ENCODE data around the gene MTARC2.
"Not testable (repeated sequence)": the region's sequence is repeated elsewhere in the genome, so short reads cannot be mapped to it uniquely, and the experiment has no call there.

MTARC2 gene

DNA sequence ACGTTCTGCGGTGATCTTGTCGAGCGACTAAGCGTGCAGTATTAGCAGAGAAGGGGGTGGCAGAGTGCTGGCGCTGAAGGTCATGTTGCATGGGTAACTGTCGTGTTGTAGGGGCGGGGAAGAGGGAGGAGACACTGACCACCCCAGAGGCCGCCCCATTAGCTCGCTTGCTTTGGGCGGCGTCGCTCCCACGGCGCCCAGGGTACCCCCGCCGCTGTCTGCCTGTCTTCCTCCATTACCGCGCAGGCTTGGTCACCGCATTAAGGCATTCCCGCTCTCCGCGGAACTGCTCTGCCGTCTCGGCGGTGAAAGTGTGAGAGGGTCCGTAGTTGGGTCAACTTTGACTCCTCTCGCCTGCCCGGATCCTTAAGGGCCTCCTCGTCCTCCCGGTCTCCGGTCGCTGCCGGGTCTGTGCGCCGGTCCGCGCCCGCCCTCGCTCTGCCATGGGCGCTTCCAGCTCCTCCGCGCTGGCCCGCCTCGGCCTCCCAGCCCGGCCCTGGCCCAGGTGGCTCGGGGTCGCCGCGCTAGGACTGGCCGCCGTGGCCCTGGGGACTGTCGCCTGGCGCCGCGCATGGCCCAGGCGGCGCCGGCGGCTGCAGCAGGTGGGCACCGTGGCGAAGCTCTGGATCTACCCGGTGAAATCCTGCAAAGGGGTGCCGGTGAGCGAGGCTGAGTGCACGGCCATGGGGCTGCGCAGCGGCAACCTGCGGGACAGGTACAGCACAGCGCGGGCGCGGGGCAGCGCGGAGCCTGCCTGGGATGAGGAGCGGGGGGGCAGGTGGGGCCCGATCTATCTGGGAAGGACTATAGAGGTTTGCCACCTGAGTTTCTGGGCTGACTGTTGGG, at the start of gene MTARC2:
Gene MTARC2, plus strand, starts transcription at position 234 of the 846 bp plus-strand sequence. Its CDS starts 210 bp downstream, at position 444.
- in situ Hi-C loops (cut with MboI; ENCODE audit: low sequenced_read_pairs): no loop called here

DNA sequence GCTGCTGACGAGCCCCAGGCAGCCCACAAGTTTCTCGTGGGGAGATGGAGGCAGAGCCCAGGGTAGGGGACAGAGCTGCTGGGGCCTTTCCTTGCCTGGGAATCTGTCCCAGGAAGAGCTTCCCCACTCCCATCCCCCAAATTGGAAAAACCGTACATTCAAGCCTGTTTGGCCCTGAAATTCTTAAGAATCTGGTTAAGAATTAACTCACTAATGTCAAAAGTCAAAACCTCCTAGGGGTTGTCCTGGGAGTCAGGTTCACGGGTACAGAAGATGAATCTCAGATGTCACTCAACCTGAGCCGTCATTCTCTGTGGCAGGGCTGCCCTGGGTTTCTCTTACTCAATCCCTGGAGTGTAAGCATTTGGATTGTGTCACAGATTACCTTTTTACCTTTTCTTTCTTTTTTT, 49.5 kb upstream of the MTARC2 start:
- in situ Hi-C loops (cut with MboI; ENCODE audit: low sequenced_read_pairs): no loop called here

DNA sequence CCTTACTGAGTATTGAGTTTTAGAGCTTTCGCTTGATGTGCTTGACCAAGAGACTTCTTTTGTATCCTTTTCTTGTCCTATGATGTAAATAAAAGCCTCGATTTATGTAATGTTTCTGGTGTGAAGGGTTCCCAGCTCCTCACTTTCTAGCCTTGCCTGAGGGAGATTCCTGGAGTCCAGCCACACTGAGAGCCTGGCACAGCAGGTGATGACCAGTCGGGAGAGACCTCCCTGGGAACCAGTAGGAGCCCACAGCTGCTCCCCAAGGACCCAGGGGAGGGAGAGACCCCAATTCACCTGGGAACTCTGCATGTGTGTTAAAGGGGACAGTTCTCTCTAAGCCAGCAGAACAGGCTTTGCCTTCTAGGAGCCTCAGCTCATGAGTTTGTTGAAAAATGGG, 49.1 kb upstream of the MTARC2 start:
- in situ Hi-C loops (cut with MboI; ENCODE audit: low sequenced_read_pairs): no loop called here

DNA sequence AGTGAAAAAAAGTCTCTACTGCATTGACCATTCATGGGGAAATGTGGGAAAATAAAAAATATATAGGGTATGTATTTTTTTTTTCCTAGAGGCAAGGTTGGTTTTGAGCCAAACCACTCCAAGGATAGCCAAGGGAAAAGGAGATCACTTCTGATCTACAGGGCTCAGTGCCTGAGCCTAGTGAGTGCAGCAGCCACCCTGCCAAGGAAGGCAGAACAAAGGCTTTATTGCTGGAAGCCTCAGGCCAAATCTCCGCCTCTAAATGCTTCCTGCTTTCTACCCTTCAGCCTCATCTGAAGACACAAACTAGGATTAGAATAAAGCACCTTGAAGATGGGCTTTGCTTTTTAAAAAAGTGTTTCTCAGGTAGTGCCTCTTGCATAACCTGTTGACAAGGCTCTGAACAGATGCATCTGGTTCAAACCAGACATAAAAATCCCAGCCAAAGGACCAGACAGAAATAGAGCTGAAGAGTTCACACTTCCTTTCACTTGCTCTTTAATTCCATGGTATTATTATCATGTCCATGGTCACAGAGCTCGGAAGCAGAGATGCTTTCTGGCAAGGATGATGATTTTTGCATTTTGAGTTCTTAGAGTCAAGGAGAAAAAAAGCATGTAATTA, 47.5 kb upstream of the MTARC2 start:
- in situ Hi-C loops (cut with MboI; ENCODE audit: low sequenced_read_pairs): no loop called here

DNA sequence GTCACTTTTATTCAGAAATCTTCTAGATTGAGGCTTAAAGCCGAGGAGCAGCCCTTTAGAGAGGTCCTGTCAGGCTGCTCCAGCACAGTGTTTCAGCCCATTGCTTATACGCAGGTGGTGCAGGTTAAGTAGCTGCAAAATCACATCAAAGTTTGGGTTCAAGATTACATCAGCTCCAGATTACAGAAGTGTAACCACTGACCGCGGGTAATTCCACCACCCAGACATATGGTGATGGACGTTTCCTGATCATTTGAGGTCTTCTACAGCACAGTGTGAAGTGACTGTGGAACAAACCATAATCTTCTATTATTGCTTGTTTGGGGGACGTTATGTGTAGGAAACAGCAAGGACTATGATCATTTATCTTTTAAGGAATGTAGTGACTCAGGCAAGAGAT, 46.1 kb upstream of the MTARC2 start:
- in situ Hi-C loops (cut with MboI; ENCODE audit: low sequenced_read_pairs): no loop called here

DNA sequence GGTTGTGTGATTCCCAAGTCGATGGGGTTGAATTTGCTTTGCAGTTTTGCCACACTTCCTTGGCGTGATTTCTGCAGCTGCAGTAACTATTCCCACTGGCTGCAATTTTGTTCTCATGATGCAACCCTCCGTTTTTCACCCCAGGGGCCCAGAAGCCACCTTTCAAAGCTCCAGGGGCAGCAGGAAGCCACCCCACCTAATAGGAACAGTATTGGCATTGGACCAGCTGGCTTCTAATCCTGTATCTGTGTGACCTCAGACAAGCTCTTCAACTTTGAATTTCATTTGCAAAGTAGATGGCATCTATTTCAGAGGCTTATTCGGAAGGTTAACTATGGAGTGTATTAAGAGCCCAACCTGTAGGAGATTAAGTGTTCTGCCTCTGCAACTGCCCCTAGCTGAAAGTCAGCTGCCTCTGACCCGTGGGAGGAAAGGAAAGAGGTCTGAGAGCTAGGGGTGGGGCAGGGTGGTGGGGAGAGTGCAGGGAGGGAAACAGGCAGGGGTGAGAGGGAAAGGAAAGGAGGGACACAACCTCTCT, 45.3 kb upstream of the MTARC2 start:
- in situ Hi-C loops (cut with MboI; ENCODE audit: low sequenced_read_pairs): no loop called here

DNA sequence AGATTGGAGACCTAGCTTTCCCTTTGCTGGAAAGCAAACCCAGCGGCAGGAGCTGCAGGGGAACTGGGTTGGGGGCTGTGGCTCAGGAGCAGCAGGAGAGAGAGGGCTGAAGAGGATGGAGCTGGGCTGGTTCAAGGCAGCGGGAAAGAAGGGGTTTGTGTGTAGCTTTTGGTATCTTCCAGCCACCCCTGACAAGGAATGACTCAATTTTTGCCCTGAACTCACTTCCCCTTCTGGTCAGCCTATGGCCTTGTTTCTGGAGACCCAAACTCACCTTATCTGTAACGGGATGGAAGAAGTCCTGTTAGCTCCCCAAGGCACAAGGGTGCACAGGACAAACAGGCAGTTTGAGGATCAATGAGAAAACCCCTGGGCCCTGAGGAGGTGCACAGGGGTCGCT, 44.8 kb upstream of the MTARC2 start:
- in situ Hi-C loops (cut with MboI; ENCODE audit: low sequenced_read_pairs): no loop called here

DNA sequence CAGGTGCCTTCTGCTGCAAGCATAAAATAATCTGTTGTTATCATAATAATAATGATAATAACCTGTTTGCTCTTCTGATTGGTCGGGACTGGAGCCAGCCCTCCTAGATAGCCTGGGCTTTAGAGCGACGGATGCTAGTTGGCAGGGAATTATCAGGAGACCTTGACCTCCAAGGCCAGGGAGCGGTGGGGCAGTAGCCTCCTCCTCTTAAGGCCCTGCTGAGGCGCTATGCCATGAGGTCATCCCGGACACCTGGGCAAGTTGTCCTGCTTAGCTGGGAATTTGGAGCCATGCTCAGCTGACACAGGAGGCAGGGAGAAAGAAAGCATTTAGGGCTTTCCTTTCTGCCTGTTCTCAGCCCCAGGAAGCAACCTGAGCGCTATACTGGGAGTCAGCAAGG, 42.3 kb upstream of the MTARC2 start:
- in situ Hi-C loops (cut with MboI; ENCODE audit: low sequenced_read_pairs): no loop called here

DNA sequence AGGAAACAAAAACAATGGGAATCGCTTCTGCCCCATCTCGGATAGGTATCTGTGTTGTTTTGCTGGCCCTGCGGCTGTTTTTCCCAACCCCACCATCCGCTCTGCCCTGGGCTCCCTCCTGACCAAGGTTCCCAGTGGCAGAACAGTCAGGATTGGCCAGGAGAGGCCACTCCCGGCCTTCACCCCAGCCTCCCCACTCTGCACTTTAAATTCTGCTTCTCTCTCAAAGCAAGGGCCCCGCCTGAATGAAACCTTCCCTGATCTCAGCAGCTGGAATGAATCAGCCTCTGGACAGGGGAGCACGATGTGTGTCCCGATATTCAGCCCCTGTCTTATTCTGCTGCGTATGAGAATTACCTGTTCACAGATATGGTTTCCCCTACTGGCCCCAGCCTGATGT, 41.6 kb upstream of the MTARC2 start:
- in situ Hi-C loops (cut with MboI; ENCODE audit: low sequenced_read_pairs): no loop called here

DNA sequence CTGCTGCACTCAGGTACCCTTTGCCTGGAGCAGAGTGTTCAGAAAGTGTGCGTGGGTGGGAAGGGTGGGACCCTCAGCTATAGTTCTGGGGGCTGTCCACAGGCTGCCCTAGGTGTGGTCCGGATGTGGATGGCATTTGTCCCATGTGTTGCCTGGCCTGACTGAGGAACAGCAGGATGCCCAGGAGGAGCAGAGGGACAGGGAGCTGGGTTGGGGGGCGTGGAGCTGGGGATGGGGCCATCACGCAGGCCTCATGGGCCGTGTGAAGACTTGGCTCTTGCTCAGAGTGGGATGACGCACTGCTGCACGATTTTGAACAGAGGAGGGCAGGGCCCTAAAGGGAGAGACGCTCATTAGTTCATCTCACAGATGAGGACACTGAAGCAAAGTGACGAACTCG, 41.0 kb upstream of the MTARC2 start:
- in situ Hi-C loops (cut with MboI; ENCODE audit: low sequenced_read_pairs): no loop called here

DNA sequence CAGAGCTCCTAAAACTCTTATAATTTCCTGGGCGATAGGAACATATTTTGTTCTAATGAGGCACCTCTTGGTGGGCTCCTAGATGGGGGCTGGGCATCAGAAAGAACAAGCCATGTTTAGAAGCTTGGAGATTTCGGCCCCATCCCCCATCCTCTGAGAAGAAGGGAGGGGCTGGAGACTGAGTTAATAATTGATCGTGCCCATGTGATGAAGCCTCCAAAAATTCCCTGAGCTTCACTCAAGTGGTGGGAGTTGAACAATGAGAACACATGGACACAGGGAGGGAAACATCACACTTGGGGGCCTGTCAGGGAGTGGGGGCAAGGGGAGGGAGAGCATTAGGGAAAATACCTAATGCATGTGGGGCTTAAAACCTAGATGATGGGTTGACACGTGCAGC, 39.9 kb upstream of the MTARC2 start:
- in situ Hi-C loops (cut with MboI; ENCODE audit: low sequenced_read_pairs): no loop called here

DNA sequence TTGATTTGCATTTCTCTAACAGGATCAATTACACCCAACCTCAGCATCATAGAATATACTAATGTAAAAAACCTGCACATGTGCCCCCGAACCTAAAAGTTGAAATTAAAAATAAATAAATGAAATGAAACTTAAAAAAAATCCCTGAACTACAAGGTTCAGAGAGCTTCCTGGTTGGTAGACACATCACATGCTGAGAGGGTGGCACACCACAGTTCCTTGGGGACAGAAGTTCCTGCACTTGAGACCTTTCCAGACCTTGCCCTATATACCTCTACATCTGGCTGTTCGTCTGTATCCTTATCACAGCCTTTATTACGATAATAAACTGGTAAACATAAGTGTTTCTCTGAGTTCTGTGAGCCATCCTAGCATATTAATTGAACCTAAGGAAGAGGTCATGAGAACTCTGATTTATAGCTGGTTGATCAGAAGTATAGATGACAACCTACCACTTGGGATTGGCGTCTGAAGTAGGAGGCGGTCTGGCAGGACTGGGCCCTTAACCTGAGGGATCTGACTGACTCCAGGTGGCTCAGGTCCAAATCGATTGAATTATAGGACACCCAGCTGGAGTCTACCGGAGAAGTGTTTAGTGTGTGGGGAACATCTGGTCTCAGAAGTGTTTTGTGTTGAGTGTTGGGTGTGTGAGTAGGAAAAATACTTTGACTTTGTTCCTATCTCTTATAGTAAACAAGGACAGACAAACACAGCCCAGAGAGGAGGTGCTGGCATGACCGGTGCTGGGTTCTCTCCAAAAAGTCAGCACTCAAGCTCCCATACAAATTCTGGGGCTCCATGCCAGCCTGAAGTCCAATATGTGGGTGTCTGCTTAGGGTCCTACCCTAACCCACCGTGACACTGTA, 39.0 kb upstream of the MTARC2 start:
- in situ Hi-C loops (cut with MboI; ENCODE audit: low sequenced_read_pairs): no loop called here

DNA sequence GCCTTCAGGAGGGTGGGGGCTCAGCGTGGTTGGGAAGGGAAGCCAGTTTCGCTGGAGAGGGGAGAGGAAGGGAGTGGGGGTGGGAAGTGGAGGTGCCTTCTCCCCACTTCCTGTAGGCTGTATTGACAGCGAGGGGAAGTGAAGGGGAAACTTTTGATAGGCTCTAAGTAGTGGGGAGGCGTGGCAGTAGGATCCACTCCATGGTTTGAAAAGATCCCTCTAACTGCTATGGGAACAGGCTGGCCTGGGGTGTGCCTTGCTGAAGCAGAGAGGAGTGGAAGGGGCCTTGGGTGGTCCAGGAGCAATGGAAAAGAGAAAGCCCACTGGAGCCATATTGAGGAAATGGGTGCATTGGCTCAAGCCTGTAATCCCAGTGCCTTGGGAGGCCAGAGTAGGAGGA, 37.8 kb upstream of the MTARC2 start:
- in situ Hi-C loops (cut with MboI; ENCODE audit: low sequenced_read_pairs): no loop called here

DNA sequence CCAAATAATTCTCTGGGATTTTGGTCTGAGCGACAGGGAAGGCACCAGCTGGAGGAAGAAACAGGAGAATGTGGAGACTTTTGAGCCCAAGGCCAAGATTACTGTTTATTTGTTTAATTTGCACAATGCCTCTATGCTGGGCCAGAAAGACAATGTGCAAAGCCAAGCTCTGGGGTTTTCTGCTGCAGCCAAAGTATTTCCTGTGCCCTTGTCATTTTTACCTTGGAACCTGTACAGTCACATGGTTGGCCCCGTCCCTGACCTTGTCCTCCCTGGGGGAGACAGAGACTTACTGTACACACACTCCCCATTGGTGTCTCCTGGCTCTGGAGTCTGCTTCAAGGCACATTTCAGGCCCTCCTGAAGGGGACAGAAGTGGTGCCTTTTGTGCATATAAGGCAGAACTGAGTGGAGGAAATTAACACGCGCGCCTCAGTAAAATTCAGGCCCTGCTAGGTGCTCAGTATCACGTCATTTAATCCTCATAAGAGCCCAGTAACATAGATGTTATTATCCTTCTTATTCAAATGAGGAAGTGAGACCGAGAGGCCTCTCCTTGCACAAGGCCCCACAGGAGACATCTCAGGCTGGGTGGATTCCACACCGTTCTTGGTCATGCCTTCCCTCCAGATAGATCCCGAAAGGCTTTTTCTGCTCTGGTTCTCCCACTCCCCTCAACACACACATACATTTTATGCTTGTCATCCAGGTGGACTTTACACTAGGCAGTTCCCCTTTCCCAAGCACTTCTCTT, 36.9 kb upstream of the MTARC2 start:
- in situ Hi-C loops (cut with MboI; ENCODE audit: low sequenced_read_pairs): no loop called here

DNA sequence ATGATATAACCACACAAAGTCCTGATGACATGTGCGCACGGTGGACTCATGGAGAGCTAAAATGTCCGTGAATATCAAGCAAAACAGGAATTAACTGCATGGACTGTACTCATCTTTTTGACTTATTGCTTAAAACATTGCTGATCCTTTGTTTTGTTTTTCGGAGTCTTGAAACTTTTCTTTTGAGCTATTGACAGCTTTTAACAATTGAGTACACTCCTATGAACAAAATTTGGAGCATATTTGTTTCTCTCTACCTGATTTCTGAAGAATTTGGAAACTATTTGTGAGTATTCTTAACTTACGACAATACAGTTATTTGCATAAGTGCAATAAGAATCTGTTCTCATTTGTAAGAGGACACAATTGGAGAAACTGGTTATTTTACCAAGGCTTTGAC, 32.1 kb upstream of the MTARC2 start:
- in situ Hi-C loops (cut with MboI; ENCODE audit: low sequenced_read_pairs): not testable (repeated sequence)

DNA sequence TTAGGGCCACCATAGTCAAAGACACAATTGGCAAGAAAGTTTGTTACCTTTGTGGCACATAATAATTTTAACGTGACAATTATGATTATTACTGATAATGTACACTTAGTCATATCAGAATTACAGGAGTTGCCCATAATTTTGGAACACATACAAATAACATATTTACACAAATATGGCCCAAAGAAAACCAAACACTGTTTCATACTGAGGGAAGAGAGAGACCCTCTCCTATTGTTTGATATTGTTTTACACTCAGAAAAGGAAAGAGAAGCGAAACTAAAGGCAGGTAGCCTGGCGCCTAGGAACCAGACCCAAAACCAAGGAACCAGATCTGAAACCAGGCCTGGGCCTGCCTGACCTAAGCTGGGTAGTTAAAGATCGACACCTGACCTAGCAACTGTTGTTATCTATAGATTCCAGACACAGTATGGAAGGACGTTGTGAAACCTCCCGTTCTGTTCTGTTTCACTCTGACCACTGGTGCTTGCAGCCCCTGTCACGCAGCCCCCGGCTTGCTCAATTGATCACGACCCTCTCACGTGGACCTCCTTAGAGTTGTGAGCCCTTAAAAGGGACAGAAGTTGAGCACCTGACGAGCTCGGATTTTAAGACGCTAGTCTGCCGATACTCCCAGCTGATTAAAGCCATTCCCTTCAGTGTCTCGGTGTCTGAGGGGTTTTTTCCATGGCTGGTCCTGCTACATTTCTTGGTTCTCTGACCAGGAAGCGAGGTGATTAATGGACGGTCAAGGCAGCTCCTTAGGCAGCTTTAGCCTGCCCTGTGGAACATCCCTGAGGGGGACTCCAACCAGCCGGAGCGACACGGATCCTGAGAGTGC, 30.1 kb upstream of the MTARC2 start:
- in situ Hi-C loops (cut with MboI; ENCODE audit: low sequenced_read_pairs): no loop called here

DNA sequence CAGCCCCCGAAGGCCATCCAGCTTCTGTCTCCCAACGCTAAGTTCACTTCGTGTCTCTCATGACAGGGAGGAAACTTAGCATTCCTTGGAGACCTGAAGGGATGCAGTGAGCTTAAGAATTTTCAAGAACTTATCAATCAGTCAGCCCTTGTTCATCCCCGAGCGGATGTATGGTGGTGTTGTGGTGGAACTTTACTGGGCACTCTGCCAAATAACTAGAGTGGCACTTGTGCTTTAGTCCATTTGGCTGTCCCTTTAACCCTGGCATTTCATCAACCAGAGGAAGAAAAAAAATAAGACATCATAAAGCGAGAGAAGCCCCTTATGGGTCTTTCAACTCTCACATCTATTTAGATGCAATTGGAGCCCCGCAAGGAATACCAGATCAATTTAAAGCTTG, 26.9 kb upstream of the MTARC2 start:
- in situ Hi-C loops (cut with MboI; ENCODE audit: low sequenced_read_pairs): not testable (repeated sequence)

DNA sequence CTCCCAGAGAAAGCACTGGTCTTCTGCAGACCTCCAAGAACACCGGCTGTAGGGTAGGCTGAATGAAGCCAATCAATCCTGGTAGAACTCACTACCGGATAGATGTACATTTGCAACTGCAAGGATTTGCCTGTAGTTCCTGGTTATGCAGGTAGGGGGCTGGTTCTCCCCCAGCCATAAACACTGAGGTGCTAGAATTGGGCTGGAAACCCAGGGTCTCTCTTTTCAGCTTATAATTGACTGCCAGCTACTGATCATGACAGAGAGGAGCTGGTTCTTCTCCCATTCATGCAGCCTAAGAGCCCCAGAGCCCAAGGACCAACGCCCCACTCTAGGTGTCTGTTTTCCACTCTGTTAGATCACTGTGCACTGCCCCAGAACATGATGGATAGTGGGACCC, 21.5 kb upstream of the MTARC2 start:
- in situ Hi-C loops (cut with MboI; ENCODE audit: low sequenced_read_pairs): no loop called here

DNA sequence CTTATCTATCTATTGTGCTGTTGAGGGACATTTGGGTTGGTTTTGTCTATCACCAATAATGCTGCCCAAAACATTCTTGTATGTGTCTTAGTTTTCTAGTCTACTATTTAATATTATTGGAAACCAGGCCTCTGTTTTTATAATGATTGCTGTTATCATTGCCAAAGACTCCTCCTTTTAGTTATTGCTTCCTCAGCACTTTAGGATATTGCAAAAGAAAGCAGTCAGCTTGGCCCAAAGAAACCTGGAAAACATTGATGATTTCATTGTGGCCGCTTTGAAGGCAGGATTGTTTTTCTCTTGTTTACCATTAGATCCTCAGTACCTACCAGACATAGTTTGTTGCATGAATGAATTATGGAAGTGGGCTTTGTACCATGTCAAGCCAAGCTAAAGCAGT, 20.6 kb upstream of the MTARC2 start:
- in situ Hi-C loops (cut with MboI; ENCODE audit: low sequenced_read_pairs): no loop called here

DNA sequence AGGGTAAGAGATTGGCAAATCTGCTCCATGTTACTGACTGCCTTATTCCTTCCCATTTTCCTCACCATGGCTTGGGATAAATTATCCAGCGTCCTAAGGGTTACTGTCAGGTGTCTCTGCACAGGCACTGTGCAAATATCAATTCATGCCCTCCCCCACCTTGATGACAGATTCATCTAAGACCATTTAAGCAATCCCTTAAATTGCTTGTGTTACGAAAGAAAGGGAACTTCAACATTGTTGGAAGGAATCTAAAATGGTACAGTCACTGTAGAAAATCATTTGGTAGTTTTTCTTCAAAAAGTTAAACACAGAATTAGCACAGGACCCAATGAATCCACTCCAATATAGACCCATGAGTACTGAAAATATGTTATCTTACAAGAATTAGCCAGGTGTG, 17.6 kb upstream of the MTARC2 start:
- in situ Hi-C loops (cut with MboI; ENCODE audit: low sequenced_read_pairs): no loop called here
